Activated CD4-positive, alpha-beta memory T cell treated with anti-CD3 and anti-CD28 coated beads for 36 hours (primary cell): Measurements from ENCODE around the gene MEN1. TPM values are rescaled to one million over a fixed set of nuclear protein-coding genes. Genes with fewer than 3 reads are reported as not detected.

Experiments
- CTCF ChIA-PET: fragments of 350-600 bp; sonication (Branson Sonifier 250); formaldehyde crosslinking; loops from one replicate; lab custom pipeline; 2021; ENCODE audit warnings: antibody characterized with exemption, inconsistent platforms; lab: Charles Lee
- POLR2A ChIA-PET: fragments of 350-600 bp; sonication (Branson Sonifier 250); formaldehyde crosslinking; loops from one replicate; lab custom pipeline; 2021; ENCODE audit warnings: antibody characterized with exemption; lab: Charles Lee
- DNase-seq: peaks from one replicate; pipeline ENCODE4 v3.0.0-alpha.2; 2020
- H3K27ac Mint-ChIP-seq: one replicate; pipeline ENCODE4 v1.8.0; 2021; ENCODE audit warnings: mixed read lengths
- H3K27me3 Mint-ChIP-seq: one replicate; pipeline ENCODE4 v1.8.0; 2021; ENCODE audit warnings: mixed read lengths
- H3K36me3 Mint-ChIP-seq: one replicate; pipeline ENCODE4 v1.8.0; 2021; ENCODE audit warnings: mixed read lengths
- H3K4me1 Mint-ChIP-seq: one replicate; pipeline ENCODE4 v1.8.0; 2021; ENCODE audit warnings: low read depth, mixed read lengths
- H3K4me3 Mint-ChIP-seq: one replicate; pipeline ENCODE4 v1.8.0; 2021; ENCODE audit warnings: mild to moderate bottlenecking, mixed read lengths
- H3K9me3 Mint-ChIP-seq: one replicate; pipeline ENCODE4 v1.8.0; 2021; ENCODE audit warnings: mixed read lengths
- intact Hi-C: fragments of 100-400 bp; cut with micrococcal nuclease; formaldehyde crosslinking; loops from one replicate; pipeline ENCODE4 v1.15.1; 2023
- total RNA-seq, 2 experiments: library from RNA; stranded (reverse); gene quantifications; one replicate each; pipeline ENCODE4 v1.2.3, GENCODE V29; 2021

MEN1 gene
- total RNA-seq, 2 experiments from 2014 or later: 31.3 to 32.2 TPM

DNA sequence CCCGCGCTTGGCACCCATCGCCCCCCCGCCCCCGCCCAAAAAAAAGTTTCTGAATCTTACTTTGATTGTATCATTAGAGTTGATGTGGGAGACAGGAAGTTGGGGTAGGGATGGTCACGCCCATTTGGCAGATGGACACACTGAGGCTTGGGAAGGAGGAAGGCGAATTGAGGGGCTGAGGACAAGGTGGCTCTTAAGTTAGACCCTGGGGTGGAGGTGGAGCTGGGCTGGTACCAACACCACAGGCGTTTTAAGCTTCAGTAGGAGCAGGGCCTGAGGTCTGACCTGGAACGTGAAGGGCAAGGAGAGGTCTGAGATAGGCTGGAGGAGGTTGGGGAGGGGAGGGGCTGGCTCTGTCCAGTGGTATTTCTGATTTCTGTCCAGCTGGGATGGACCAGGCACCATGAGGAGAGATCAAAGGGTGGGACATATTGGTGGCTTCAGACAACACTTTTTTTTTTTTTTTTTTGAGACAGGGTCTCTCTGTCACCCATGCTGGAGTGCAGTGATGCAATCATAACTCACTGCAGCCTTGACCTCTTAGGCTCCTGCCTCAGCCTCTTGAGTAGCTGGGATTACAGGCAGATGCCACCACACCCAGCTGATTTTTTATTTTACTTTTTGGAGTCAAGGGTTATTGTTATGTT, 34.9 kb upstream of the MEN1 start:
- peak overlapping the region; percentile 23 for H3K27ac Mint-ChIP-seq
- H3K4me3 Mint-ChIP-seq: peak overlapping the region; percentile 57
- H3K4me1 Mint-ChIP-seq: peaks cover 32% of the 10 kb centered on the region
- intact Hi-C loops: loop anchor here (5.0 kb wide), 1 partner anchor 182 kb away; the partner anchor contains the start of gene SNX15
- H3K27me3 Mint-ChIP-seq: no peaks in the 10 kb centered on the region
- ChIA-PET CTCF (interaction anchor here (1.0 to 29.1 kb wide), 6 partner anchors 9 to 169 kb away, joined by 3 to 1198 read pairs (median 30); partner anchors contain the start of genes ARL2, EHD1 and MAP4K2), POLR2A (interaction anchor here (0.7 kb wide), 1 partner anchor 42 kb away, joined by 3 read pairs; no protein-coding TSS in a partner anchor)
- H3K36me3 Mint-ChIP-seq: no peaks in the 10 kb centered on the region
- H3K9me3 Mint-ChIP-seq: no peaks in the 10 kb centered on the region
- DNase-seq: no peak

DNA sequence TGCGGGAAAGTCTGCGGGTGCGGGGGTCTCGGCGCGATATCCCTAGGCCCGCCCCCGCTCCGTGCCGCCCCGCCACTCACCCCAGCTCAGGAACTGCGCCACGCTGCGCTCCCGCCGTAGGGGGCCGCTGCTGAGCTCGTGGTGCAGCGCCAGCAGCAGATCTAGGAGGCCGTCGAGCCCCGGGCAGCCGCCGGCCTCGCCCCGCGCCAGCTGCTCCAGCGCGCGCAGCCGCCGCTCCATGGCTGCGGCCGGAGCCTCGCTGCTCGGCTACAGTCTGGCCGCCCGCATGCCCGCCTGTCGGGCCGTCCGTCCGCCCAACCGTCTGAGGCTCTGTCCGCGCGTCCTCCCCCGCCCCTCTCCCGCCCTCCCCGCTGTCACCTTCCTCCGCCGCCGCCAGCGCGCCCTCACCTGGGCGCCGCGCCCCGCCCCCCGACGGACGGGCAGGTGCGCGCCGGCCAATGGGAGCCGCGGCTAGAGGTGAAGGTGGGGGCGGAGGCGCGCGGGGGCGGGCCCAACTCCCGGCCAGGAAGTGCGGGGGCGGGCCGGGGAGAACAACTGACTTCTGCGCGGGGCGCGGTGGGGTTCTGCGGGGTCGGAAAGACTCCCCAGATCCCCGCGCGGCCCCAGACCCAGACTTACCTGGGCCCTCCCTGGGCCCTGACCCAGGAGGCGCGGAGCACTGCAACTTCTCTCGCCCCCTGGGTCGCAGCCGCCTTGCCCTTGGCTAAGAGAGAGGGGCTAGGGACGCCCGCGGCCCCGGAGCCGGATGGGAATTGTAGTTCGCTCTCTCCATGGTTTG, 34.2 kb upstream of the MEN1 start, which contains the start of gene CDC42BPG:
Gene CDC42BPG (minus strand): TSS at position 324 of the 799 bp plus-strand sequence. CDS start 84 bp downstream, at position 240.
- H3K9me3 Mint-ChIP-seq: no peaks in the 10 kb centered on the region
- DNase-seq: peak; percentile 75
- H3K27me3 Mint-ChIP-seq: no peaks in the 10 kb centered on the region
- H3K27ac Mint-ChIP-seq: peak within 1 kb of the TSS; percentile 23
- CTCF ChIA-PET: interaction anchor here (0.5 to 29.1 kb wide), 23 partner anchors 9 to 291 kb away, joined by 3 to 1198 read pairs (median 4); partner anchors contain the start of genes ARL2, EHD1, FAU and MAP4K2
- POLR2A ChIA-PET: no interaction called here
- intact Hi-C loops: loop anchor here (5.0 kb wide), 1 partner anchor 183 kb away; the partner anchor contains the start of gene SNX15
- no peaks in the 10 kb centered on the region for H3K36me3 Mint-ChIP-seq
- H3K4me1 Mint-ChIP-seq: peaks cover 30% of the 10 kb centered on the region
- peak within 1 kb of the TSS; percentile 57 for H3K4me3 Mint-ChIP-seq

DNA sequence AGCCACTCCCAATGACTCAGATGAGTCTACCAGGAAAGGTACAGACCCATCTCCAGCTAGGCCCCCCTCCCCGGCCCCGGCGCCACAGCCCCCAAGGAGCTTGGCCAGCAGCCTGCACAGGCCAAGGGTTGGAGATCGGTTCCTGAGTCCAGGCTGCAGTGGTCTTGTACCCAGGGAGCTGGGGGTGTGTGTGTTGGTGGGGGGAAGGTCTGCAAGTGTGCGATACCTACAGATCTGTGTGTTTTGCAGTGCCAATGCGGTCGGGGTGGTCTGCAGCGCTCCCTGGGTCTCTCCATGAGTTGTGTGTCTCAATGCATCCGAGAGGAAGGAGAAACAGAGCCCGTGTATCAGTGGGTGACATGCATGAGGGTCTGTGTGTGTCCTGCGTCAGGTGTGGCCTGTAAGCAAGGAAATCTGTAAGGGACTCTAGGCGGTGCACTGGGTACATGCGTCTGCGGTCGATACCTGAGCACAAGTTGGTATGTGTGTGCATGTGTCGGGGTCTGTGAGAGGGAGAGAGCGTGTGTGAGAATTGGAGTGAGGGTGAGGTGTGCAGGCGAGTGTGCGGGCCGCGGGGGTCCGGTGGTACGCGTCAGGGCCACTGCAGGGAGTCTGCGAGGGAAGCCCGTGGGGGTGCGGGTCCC, 33.5 kb upstream of the MEN1 start:
- H3K36me3 Mint-ChIP-seq: no peaks in the 10 kb centered on the region
- POLR2A ChIA-PET: interaction anchor here (1.1 kb wide), 1 partner anchor 21 kb away, joined by 3 read pairs; no protein-coding TSS in a partner anchor
- CTCF ChIA-PET: interaction anchor here (0.5 to 29.1 kb wide), 21 partner anchors 9 to 292 kb away, joined by 3 to 1198 read pairs (median 4); partner anchors contain the start of genes ARL2, EHD1, FAU and MAP4K2
- intact Hi-C loops: no loop called here
- H3K9me3 Mint-ChIP-seq: no peaks in the 10 kb centered on the region
- no peak overlapping the region for H3K27ac Mint-ChIP-seq
- no peak for DNase-seq
- H3K4me1 Mint-ChIP-seq: peaks cover 23% of the 10 kb centered on the region
- no peaks in the 10 kb centered on the region for H3K27me3 Mint-ChIP-seq
- H3K4me3 Mint-ChIP-seq: peak overlapping the region; percentile 45

DNA sequence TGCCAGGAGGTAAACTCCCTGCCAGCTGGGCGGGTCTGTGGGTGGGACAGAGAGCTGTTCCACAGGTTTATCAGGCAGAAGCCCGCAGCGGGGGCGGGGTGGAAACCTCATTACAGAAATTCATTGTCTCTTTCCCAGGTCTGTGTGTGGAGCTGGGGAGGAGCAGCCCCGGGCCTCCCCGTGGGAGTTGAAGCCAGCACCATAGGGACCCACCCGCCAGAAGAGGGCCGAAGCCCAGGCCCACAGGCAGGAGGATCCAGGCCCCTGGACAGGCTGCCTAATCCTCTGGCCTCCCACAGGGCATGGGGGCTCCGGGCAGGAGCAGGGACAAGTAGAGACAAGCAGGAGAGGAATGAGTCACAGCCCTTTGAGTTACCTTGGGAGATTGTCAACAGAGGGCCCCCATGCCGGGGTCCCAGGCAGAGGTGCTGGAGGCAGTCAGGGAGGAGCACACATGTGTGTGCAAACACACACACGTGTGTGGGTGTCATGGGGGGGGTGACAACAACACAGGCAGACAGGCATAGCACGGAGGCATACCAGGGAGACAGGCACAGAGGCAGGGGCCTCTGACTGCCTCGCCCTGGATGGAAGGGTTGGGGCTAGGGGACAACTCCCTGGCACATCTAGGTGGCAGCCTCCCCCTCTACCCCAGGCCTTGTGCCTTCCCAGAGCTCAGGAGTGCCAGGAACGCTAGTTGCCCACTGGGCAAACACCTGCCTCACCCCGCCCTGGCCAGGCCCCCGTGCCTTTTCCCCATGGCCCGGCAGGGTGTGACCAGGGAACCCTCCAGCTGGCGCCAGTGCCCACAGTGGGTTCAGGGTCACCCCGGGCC, 32.7 kb upstream of the MEN1 start:
- no peak overlapping the region for H3K27ac Mint-ChIP-seq
- CTCF ChIA-PET: interaction anchor here (1.3 to 29.1 kb wide), 6 partner anchors 8 to 171 kb away, joined by 4 to 1198 read pairs (median 8); partner anchors contain the start of genes ARL2, EHD1 and MAP4K2
- peaks cover 15% of the 10 kb centered on the region for H3K4me1 Mint-ChIP-seq
- POLR2A ChIA-PET: interaction anchor here (1.1 kb wide), 1 partner anchor 22 kb away, joined by 3 read pairs; no protein-coding TSS in a partner anchor
- DNase-seq: no peak
- no peaks in the 10 kb centered on the region for H3K36me3 Mint-ChIP-seq
- H3K27me3 Mint-ChIP-seq: no peaks in the 10 kb centered on the region
- no peak overlapping the region for H3K4me3 Mint-ChIP-seq
- intact Hi-C loops: no loop called here
- H3K9me3 Mint-ChIP-seq: no peaks in the 10 kb centered on the region

DNA sequence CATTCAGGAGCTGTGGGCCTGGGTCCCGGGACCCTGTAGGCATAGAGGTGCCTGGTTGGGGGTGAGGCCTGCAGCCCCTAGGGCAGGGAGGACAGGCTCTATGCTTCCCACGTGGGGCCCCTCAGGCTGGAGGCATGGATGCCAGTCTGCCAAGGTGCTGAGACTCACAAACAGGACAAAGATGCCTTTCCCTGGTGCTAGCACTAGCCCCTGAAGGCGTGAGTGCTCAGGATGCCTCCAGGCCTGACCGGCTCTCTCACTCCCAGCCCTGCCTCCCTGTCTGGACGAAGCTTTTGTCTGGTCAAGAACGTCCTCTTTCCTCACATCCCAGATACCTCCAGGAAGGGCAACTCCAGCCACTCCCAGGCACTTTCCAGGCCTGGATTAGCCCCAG, 32.0 kb upstream of the MEN1 start:
- Mint-ChIP-seq H3K4me1 (peaks cover 13% of the 10 kb centered on the region), H3K27ac (no peak overlapping the region), H3K9me3 (no peaks in the 10 kb centered on the region), H3K27me3 (no peaks in the 10 kb centered on the region), H3K36me3 (no peaks in the 10 kb centered on the region), H3K4me3 (no peak overlapping the region)
- DNase-seq: no peak
- CTCF ChIA-PET: interaction anchor here (29.1 kb wide), 1 partner anchor 44 kb away, joined by 1198 read pairs; the partner anchor contains the start of gene EHD1
- POLR2A ChIA-PET: no interaction called here
- intact Hi-C loops: no loop called here

DNA sequence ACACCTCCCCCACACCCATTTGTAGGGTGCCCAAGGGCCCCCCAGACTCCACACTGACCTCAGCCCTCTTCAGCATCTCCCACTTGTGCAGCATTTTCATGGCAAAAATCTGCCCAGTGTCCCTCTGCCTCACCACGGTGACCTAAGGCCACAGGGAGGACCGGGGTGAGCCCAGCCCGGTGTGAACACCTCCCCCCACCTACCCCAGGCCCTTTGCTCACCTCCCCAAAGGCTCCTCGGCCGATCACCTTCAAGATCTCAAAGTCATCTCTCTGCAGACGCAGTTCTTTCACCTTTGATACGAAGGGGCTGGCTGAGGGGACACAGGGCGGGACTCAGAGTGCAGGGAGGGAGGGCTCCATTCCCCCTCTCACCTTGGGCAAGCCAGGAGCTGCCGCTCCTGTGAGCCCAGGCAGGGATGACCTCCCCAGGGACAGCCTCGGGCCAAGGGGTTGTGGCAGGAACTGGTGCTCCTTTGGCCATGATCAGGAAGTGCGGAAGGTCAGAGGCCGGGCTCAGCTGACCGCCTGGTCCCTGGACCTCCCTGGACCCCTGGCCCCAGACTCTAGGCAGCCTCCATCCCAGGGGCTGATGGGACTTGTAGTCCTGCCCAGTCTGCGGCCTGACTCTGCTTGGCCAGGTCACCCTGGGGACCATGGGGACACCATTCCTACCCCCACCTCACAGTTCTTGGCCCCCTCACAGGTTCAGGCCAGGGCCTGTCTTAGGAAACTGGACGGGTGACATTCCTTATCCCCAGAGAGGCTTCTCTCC, 31.4 kb upstream of the MEN1 start:
- ChIA-PET CTCF (interaction anchor here (0.6 to 29.1 kb wide), 2 partner anchors 45 to 355 kb away, joined by 3 to 1198 read pairs; partner anchors contain the start of gene EHD1), POLR2A (no interaction called here)
- H3K4me1 Mint-ChIP-seq: peaks cover 8% of the 10 kb centered on the region
- intact Hi-C loops: no loop called here
- no peaks in the 10 kb centered on the region for H3K9me3 Mint-ChIP-seq
- DNase-seq: no peak
- H3K4me3 Mint-ChIP-seq: no peak overlapping the region
- no peaks in the 10 kb centered on the region for H3K27me3 Mint-ChIP-seq
- H3K36me3 Mint-ChIP-seq: no peaks in the 10 kb centered on the region
- no peak overlapping the region for H3K27ac Mint-ChIP-seq

DNA sequence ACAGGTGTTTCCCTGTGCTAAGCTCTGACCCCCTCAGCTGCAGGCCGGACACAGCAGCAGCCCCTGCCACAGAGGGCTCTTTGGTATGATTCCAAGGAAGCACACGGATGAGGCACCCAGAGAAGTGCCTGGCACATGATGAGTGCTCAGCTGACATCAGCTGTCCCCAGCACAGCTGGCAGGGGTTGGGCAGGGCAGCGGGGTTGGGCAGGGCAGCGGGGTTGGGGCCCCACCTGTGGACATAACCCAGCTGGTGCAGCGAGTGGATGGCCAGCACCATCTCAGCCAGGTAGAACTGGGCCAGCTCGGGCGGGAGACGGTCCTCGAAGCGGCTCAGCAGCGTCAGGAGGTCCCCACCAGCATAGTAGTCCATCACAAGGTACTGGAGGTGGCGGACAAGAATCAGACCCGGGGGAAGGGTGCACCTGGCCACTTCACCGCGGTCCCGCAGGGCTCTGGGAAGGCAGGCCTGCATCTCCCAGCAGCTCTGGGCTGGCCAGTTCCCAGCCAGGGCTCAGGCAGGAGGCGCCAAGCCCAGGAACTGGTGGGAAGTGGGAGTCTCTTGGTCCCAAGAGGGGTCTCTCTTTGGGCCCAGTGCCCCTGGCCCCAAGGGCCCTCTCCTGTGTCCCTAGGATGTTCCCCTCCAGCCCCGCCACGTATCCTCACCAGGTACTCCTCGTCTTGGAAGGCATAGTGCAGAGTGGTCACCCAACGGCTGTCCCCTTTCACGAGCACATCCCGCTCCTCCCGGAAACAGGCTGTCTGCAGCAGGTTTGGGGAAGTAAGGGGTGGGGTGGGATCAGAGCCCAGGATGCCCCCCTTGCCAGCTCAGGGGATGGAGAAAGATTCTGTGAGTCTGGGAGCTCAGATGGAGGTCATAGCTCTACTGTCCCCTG, 29.8 kb upstream of the MEN1 start:
- ChIA-PET CTCF (interaction anchor here (0.9 to 1.4 kb wide), 2 partner anchors 9 to 45 kb away, joined by 3 to 5 read pairs; no protein-coding TSS in a partner anchor), POLR2A (no interaction called here)
- no peaks in the 10 kb centered on the region for H3K36me3 Mint-ChIP-seq
- H3K4me3 Mint-ChIP-seq: no peak overlapping the region
- peaks cover 6% of the 10 kb centered on the region for H3K4me1 Mint-ChIP-seq
- H3K9me3 Mint-ChIP-seq: no peaks in the 10 kb centered on the region
- H3K27me3 Mint-ChIP-seq: no peaks in the 10 kb centered on the region
- no peak overlapping the region for H3K27ac Mint-ChIP-seq
- no peak for DNase-seq
- intact Hi-C loops: no loop called here

DNA sequence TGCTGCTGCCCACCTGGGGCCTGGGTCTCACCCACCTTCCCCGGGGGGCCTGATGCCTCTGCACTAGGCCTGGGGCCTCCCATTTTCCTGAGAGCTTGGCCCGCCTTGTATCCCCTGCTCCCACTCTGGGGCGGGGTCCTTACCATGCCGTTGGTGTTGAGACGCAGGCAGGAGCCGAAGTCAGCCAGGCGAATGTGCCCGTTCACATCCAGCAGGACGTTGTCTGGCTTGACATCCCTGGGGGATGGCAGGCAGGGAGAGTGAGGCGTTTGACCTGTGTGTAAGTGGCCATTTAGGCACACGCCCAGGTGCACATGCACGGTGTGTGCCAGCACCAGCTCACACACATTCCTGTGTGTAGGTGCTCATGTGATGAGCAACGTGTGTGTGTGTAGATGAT, 29.0 kb upstream of the MEN1 start:
- Mint-ChIP-seq H3K27ac (no peak overlapping the region), H3K4me1 (peaks cover 4% of the 10 kb centered on the region), H3K27me3 (no peaks in the 10 kb centered on the region), H3K4me3 (no peak overlapping the region), H3K9me3 (no peaks in the 10 kb centered on the region), H3K36me3 (no peaks in the 10 kb centered on the region)
- CTCF ChIA-PET: interaction anchor here (1.4 kb wide), 1 partner anchor 9 kb away, joined by 5 read pairs; no protein-coding TSS in a partner anchor
- no peak for DNase-seq
- intact Hi-C loops: no loop called here
- POLR2A ChIA-PET: no interaction called here

DNA sequence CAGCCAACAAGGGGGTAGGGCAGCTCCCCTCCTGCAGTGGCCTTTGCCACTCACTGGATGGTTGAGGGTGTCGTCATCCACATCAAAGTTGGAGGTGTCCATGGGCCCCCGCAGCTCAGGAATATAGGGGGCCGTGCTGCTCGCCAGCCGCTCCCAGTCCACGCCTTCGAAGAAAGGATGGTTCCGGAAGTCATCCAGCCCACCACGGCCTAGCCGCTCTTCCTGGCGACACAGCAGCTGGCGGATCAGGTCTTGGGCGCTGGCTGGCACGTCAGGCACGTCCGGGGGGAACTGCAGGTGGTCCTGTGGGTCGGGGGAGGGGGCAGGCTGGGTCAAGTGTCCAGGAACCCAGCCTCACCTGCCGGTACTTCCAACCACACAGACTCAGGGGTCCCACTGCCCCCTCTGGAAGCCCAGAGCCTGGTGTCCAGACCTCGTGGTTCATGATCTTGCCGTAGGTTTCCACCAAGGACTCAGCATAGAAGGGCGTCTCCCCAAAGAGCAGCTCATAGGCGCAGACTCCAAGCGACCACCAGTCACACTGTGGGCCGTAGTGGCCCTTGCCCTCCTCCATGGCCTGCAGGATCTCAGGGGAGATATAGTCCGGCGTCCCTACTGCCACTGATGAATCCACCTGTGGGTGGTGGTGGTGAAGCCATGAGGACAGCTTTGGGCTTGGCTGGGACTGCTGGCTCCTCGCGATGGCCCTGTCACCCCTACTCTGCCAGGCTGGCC, 28.4 kb upstream of the MEN1 start:
- peaks cover under 1% of the 10 kb centered on the region for H3K4me1 Mint-ChIP-seq
- CTCF ChIA-PET: interaction anchor here (1.4 kb wide), 1 partner anchor 10 kb away, joined by 5 read pairs; no protein-coding TSS in a partner anchor

More for the DNA sequence above, 28.4 kb upstream of the MEN1 start:
- Mint-ChIP-seq H3K27me3 (no peaks in the 10 kb centered on the region), H3K36me3 (no peaks in the 10 kb centered on the region), H3K9me3 (no peaks in the 10 kb centered on the region), H3K4me3 (no peak overlapping the region), H3K27ac (no peak overlapping the region)
- intact Hi-C loops: no loop called here
- POLR2A ChIA-PET: no interaction called here
- no peak for DNase-seq
